GM21825 (cell line): ENCODE results near the gene CCDC138.
"Not testable (repeated sequence)": the region's sequence is repeated elsewhere in the genome, so short reads cannot be mapped to it uniquely, and the experiment has no call there.

ENCODE experiments used
- ATAC-seq: cut with Tn5 transposase; IDR thresholded peaks from one replicate; pipeline ENCODE4 v1.9.1; 2021; ENCODE audit warnings: mild to moderate bottlenecking, moderate library complexity; ENCODE audit not compliant: unreplicated experiment

The CCDC138 gene, protein sequence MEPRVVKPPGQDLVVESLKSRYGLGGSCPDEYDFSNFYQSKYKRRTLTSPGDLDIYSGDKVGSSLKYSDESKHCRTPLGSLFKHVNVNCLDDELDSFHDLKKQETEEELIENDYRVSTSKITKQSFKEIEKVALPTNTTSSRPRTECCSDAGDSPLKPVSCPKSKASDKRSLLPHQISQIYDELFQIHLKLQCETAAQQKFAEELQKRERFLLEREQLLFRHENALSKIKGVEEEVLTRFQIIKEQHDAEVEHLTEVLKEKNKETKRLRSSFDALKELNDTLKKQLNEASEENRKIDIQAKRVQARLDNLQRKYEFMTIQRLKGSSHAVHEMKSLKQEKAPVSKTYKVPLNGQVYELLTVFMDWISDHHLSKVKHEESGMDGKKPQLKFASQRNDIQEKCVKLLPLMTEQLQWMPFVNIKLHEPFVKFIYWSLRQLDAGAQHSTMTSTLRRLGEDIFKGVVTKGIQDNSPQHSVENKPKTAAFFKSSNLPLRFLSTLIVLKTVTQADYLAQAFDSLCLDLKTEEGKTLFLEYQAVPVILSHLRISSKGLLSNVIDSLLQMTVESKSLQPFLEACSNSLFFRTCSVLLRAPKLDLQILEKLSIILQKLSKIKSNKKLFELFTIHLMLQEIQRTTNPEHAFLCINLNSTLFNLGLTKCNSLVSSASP

DNA sequence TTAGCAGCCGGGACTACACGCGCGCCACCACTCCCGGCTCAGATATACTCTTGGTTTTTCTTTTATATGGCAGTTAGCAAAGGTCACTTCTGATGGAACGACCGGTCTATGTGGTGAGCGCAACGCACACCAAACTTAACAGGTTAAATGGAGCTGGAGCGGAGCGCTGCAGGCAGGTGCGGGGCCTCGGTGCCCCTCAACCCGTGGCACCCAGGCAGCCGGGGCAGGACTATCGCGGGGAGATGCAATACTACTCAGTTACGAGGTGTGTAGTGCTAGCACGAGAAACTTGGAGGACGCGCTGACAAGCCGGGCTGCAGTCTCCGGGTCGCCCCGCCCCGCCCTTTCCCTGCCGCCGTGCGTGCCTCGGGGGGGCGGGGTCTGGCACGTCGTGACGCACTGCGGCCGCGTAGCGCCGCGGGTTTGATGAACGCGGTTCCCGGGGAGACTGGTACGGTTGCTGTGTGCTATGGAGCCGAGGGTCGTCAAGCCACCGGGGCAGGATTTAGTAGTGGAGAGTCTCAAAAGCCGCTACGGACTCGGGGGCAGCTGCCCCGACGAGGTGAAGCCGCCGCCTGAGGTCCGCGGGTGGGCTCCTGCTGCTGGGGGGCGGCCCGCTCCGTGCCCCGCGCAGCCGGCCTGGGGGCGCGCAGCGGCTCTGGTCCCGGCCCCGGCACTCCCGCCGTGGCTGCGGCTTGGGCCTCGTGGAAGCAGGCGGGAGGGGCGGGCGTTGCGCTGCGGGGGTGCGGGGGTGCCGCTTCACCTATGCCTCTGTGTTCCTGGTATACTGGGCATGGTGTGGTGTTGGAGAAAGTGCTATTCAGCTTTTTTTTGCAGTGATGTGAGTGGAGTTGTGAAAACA lies at the start of gene CCDC138:
CCDC138 (plus strand) TSS at position 418 of the 862 bp plus-strand sequence; CDS start at position 470, 52 bp downstream.
- peak; percentile 97 for ATAC-seq

- ATAC-seq, result not testable (repeated sequence)
Measured at GRCh38 chr2:108757973-108758372, 28.6 kb upstream of the CCDC138 start.

DNA sequence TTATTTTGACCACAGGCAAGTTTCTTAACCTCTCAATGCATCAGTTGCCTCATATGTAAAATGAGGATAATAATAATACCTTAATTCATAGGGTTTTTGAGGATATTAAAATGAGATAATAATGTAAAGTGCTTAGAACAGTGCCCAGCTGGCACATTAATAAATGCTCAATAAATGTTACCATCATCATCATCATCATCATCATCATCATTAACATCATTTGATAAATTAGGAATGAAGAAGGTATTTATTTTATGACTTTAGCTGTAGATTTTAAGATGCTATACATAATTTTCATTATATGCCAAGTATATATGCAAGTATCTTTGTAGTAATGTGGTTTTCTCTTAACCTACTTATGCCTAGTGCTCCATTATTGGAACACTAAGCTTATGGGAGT lies 24.0 kb upstream of the CCDC138 start:
- ATAC-seq, result not testable (repeated sequence)

GRCh38 chr2:108766671-108767070 lies 19.9 kb upstream of the CCDC138 start:
- ATAC-seq, result not testable (repeated sequence)

- ATAC-seq, result not testable (repeated sequence)
Measured at GRCh38 chr2:108767859-108768258, 18.7 kb upstream of the CCDC138 start.

GRCh38 chr2:108776475-108776874 lies 10.1 kb upstream of the CCDC138 start:
- ATAC-seq, result peak; percentile 65

GRCh38 chr2:108778857-108779256 lies 7.7 kb upstream of the CCDC138 start:
- no peak for ATAC-seq

- ATAC-seq, result no peak
Measured at GRCh38 chr2:108786008-108786353, 590 bp upstream of the CCDC138 start.

- ATAC-seq, result no peak
Measured at GRCh38 chr2:108787216-108787541, 608 bp downstream of the CCDC138 start.

GRCh38 chr2:108803045-108803736 lies 16.6 kb downstream of the CCDC138 start:
- no peak for ATAC-seq

GRCh38 chr2:108805032-108805431 lies 18.5 kb downstream of the CCDC138 start:
- ATAC-seq, result no peak

GRCh38 chr2:108805782-108806181 lies 19.2 kb downstream of the CCDC138 start:
- ATAC-seq, result no peak

GRCh38 chr2:108806371-108807113 lies 20.0 kb downstream of the CCDC138 start:
- ATAC-seq, result no peak

GRCh38 chr2:108809936-108810335 lies 23.4 kb downstream of the CCDC138 start:
- ATAC-seq, result no peak

- no peak for ATAC-seq
Measured at GRCh38 chr2:108810993-108811957, 24.7 kb downstream of the CCDC138 start.

DNA sequence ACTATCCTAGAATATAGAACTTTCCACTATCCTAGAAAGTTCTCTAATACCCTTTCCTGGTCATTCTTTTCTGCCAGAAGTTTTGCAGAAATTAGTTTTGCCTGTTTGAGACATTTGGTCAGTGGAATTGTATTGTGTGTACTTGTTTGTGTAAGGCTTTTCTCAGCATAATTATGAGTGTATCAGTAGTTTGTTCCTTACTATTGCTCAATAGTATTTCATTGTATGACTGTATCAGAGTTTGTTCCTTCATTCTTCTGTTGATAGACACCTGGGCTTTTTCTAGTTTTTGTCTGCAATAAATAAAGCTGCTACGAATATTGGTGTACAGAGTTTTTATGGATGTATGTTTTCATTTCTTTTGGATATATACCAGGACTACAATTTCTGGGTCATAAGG lies 27.2 kb downstream of the CCDC138 start:
- no peak for ATAC-seq

GRCh38 chr2:108820482-108820881 lies 33.9 kb downstream of the CCDC138 start:
- ATAC-seq, result no peak

- no peak for ATAC-seq
Measured at GRCh38 chr2:108823286-108823685, 36.7 kb downstream of the CCDC138 start.
